HG02678 (cell line): ENCODE data around the gene PCOLCE2.
"Not testable (repeated sequence)": the region's sequence is repeated elsewhere in the genome, so short reads cannot be mapped to it uniquely, and the experiment has no call there.

Source experiments
- ATAC-seq: cut with Tn5 transposase; IDR thresholded peaks from one replicate; pipeline ENCODE4 v1.9.1; 2021; ENCODE audit warnings: mild to moderate bottlenecking, moderate library complexity; ENCODE audit not compliant: unreplicated experiment

The PCOLCE2 gene

GRCh38 chr3:142902356-142902755 lies 13.5 kb upstream of the PCOLCE2 start:
- no peak for ATAC-seq

- ATAC-seq, result no peak
These were observed 9.7 kb upstream of the PCOLCE2 start for GRCh38 chr3:142898346-142899213.

GRCh38 chr3:142897807-142898206 lies 8.9 kb upstream of the PCOLCE2 start:
- no peak for ATAC-seq

- no peak for ATAC-seq
These were observed 8.1 kb upstream of the PCOLCE2 start for GRCh38 chr3:142896996-142897395.

- ATAC-seq, result no peak
These were observed 7.4 kb upstream of the PCOLCE2 start for GRCh38 chr3:142896201-142896755.

- ATAC-seq, result no peak
These were observed 5.6 kb upstream of the PCOLCE2 start for GRCh38 chr3:142894493-142894892.

- ATAC-seq, result no peak
These were observed 3.8 kb upstream of the PCOLCE2 start for GRCh38 chr3:142892714-142893113.

GRCh38 chr3:142890592-142890991 lies 1.7 kb upstream of the PCOLCE2 start:
- ATAC-seq, result no peak

GRCh38 chr3:142889212-142890014 lies 530 bp upstream of the PCOLCE2 start:
- no peak for ATAC-seq

GRCh38 chr3:142888099-142888480 lies 793 bp downstream of the PCOLCE2 start:
- no peak for ATAC-seq

GRCh38 chr3:142886940-142887339 lies 1.9 kb downstream of the PCOLCE2 start:
- ATAC-seq, result no peak

- ATAC-seq, result no peak
These were observed 2.9 kb downstream of the PCOLCE2 start for GRCh38 chr3:142886021-142886420.

- no peak for ATAC-seq
These were observed 4.4 kb downstream of the PCOLCE2 start for GRCh38 chr3:142884531-142884930.

GRCh38 chr3:142883534-142883933 lies 5.3 kb downstream of the PCOLCE2 start:
- ATAC-seq, result not testable (repeated sequence)

- ATAC-seq, result no peak
These were observed 7.2 kb downstream of the PCOLCE2 start for GRCh38 chr3:142881445-142882224.

- no peak for ATAC-seq
These were observed 10.1 kb downstream of the PCOLCE2 start for GRCh38 chr3:142878649-142879300.

GRCh38 chr3:142876417-142876816 lies 12.5 kb downstream of the PCOLCE2 start:
- no peak for ATAC-seq

- ATAC-seq, result no peak
These were observed 13.2 kb downstream of the PCOLCE2 start for GRCh38 chr3:142875583-142876207.

- no peak for ATAC-seq
These were observed 13.8 kb downstream of the PCOLCE2 start for GRCh38 chr3:142875099-142875498.

GRCh38 chr3:142868382-142868781 lies 20.5 kb downstream of the PCOLCE2 start:
- not testable (repeated sequence) for ATAC-seq
